Testis (tissue), 3 donors: ENCODE measurements around the gene AQP3. TPM values are rescaled to one million over a fixed set of nuclear protein-coding genes. Genes with fewer than 3 reads are reported as not detected.
A peak's percentile ranks its signal among the peaks of the same experiment; 100 is the strongest.

Experiments used
- DNase-seq: peaks from one replicate; pipeline ENCODE4 v3.0.0-alpha.2; 2019
- H3K27ac ChIP-seq, 2 donors: fragments of 200-600 bp; sonication (generic); one replicate each; pipeline ENCODE4 v1.5.1; 2019
- H3K27me3 ChIP-seq: fragments of 200-600 bp; sonication (generic); one replicate; pipeline ENCODE4 v1.5.1; 2019
- H3K36me3 ChIP-seq: fragments of 200-600 bp; sonication (generic); one replicate; pipeline ENCODE4 v1.5.1; 2017; ENCODE audit warnings: low read depth; ENCODE audit errors: missing control alignments
- H3K4me1 ChIP-seq: fragments of 200-600 bp; sonication (generic); one replicate; pipeline ENCODE4 v1.5.1; 2019
- H3K4me3 ChIP-seq, 2 donors: fragments of 200-600 bp; sonication (generic); one replicate each; pipeline ENCODE4 v1.5.1; 2017 to 2019
- H3K9me3 ChIP-seq: fragments of 200-600 bp; sonication (generic); one replicate; pipeline ENCODE4 v1.5.1; 2017
- CTCF ChIP-seq, 3 experiments: fragments of 450-650 bp in 2 of 3; fragments of 200-600 bp in 1 of 3; sonication (generic) in 1 of 3; IDR thresholded peaks; one replicate each; pipeline ENCODE4 v1.5.1; 2016 to 2019; ENCODE audit warnings: antibody characterized with exemption in 3 of 3, mild to moderate bottlenecking in 2 of 3, moderate library complexity in 1 of 3
- POLR2A ChIP-seq: fragments of 450-650 bp; IDR thresholded peaks from one replicate; pipeline ENCODE4 v1.6.1; 2017; ENCODE audit warnings: antibody characterized with exemption, mild to moderate bottlenecking, moderate library complexity
- WGBS, 2 donors: methylation state at CpG; one replicate each; pipeline ENCODE4 v1.1.5; 2018; 5-methylcytosine and 5-hydroxymethylcytosine counted together
- intact Hi-C: fragments of 100-400 bp; cut with DNase I; formaldehyde crosslinking; loops from one replicate; pipeline ENCODE4 v1.15.1; 2023; ENCODE audit warnings: low total_unique reads
- polyA plus RNA-seq: library from polyadenylated mRNA; stranded (reverse); fragments of 350-450 nt; fragmentation: Illumina TruSeq; extraction: RNeasy Lipid Tissue Mini Kit (QIAGEN cat#74804); gene quantifications from one replicate; pipeline ENCODE4 v1.2.3, GENCODE V29; 2014; ENCODE audit warnings: low read depth, low replicate concordance; ENCODE audit not compliant: insufficient read depth
- total RNA-seq, 2 donors: library from RNA; depleted of rRNA; stranded (reverse); fragments of >200 nt; gene quantifications; one replicate each; pipeline ENCODE4 v1.2.3, GENCODE V29; 2016

The AQP3 gene
- total and polyA plus RNA-seq, 3 donors from 2014 or later, result 4.6 to 9.0 (median 6.3) TPM

- intact Hi-C loops, result loop anchor here (5.0 kb wide), 1 partner anchor 41 kb away; no protein-coding TSS in a partner anchor
- no peak for DNase-seq
- Histone ChIP-seq H3K9me3 (no peaks in the 10 kb centered on the region), H3K27me3 (no peaks in the 10 kb centered on the region), H3K4me1 (no peaks in the 10 kb centered on the region), H3K27ac (no peak overlapping the region), H3K4me3 (no peak overlapping the region), H3K36me3 (no peaks in the 10 kb centered on the region)
- TF ChIP-seq POLR2A, result no peak
- no peak for TF ChIP-seq CTCF (IDR thresholded peaks at IDR 0.05)
- WGBS, 2 donors, result 94 to 96% methylated on average over 7 to 8 of the region's 8 CpGs
Observed at GRCh38 chr9:33418090-33418489, 29.3 kb downstream of the AQP3 start.

- no peaks in the 10 kb centered on the region for H3K27me3 ChIP-seq
- WGBS, 2 donors, result 74 to 90% methylated on average over 4 to 5 of the region's 5 CpGs
- H3K4me3 ChIP-seq, result no peak overlapping the region
- no peak for TF ChIP-seq CTCF (IDR thresholded peaks at IDR 0.05)
- no peak for TF ChIP-seq POLR2A
- no peaks in the 10 kb centered on the region for H3K9me3 ChIP-seq
- no peaks in the 10 kb centered on the region for H3K4me1 ChIP-seq
- intact Hi-C loops, result loop anchor here (5.0 kb wide), 1 partner anchor 40 kb away; no protein-coding TSS in a partner anchor
- no peak for DNase-seq
- no peaks in the 10 kb centered on the region for H3K36me3 ChIP-seq
- H3K27ac ChIP-seq, result no peak overlapping the region
Observed at GRCh38 chr9:33416996-33417395, 30.4 kb downstream of the AQP3 start.

GRCh38 chr9:33415501-33416038 lies 31.8 kb downstream of the AQP3 start:
- no peak overlapping the region for H3K4me3 ChIP-seq
- DNase-seq, result peak; percentile 87
- H3K27ac ChIP-seq, result no peak overlapping the region
- intact Hi-C loops, result loop anchor here (5.0 kb wide), 1 partner anchor 38 kb away; no protein-coding TSS in a partner anchor
- no peaks in the 10 kb centered on the region for H3K4me1 ChIP-seq
- WGBS, 2 donors, result 44 to 61% methylated on average over 9 of the region's 9 CpGs
- peak; percentile 58 to 77 (median 68) for TF ChIP-seq CTCF (IDR thresholded peaks at IDR 0.05)
- TF ChIP-seq POLR2A, result no peak
- no peaks in the 10 kb centered on the region for H3K36me3 ChIP-seq
- H3K9me3 ChIP-seq, result no peaks in the 10 kb centered on the region
- H3K27me3 ChIP-seq, result no peaks in the 10 kb centered on the region

- WGBS, 2 donors, result 75 to 80% methylated on average over 6 to 13 of the region's 13 CpGs
- H3K4me1 ChIP-seq, result no peaks in the 10 kb centered on the region
- no peaks in the 10 kb centered on the region for H3K27me3 ChIP-seq
- TF ChIP-seq POLR2A, result no peak
- TF ChIP-seq CTCF (IDR thresholded peaks at IDR 0.05), result no peak
- DNase-seq, result no peak
- H3K9me3 ChIP-seq, result no peaks in the 10 kb centered on the region
- H3K4me3 ChIP-seq, result no peak overlapping the region
- no peak overlapping the region for H3K27ac ChIP-seq
- intact Hi-C loops, result loop anchor here (5.0 kb wide), 1 partner anchor 38 kb away; no protein-coding TSS in a partner anchor
- H3K36me3 ChIP-seq, result no peaks in the 10 kb centered on the region
Observed at GRCh38 chr9:33414889-33415500, 32.4 kb downstream of the AQP3 start.
